SIG-M5 treated with dmso at 0.1 percent for 504 hours (cell line): ENCODE data around the gene HES4.

Source experiments
- DNase-seq: peaks from one replicate; lab custom pipeline; 2025; ENCODE audit not compliant: unreplicated experiment; lab: John Stamatoyannopoulos, UW

The HES4 gene

GRCh38 chr1:969260-969855 is 30.5 kb downstream of the HES4 start:
- DNase-seq = no peak

- no peak for DNase-seq
Measured at GRCh38 chr1:967466-968343, 32.2 kb downstream of the HES4 start.

GRCh38 chr1:966704-967300 is 33.1 kb downstream of the HES4 start:
- peak; percentile 17 for DNase-seq

GRCh38 chr1:966135-966703 is 33.7 kb downstream of the HES4 start, which contains the start of gene PLEKHN1:
Gene PLEKHN1 (plus strand): TSS chr1:966482. CDS start chr1:966532, 50 bp downstream.
- no peak for DNase-seq

GRCh38 chr1:965526-966134 is 34.3 kb downstream of the HES4 start:
- DNase-seq = no peak

- no peak for DNase-seq
Measured at GRCh38 chr1:964691-965525, 35.0 kb downstream of the HES4 start.

- DNase-seq = no peak
Measured at GRCh38 chr1:963746-964525, 36.0 kb downstream of the HES4 start.

GRCh38 chr1:963301-963651 is 36.6 kb downstream of the HES4 start:
- no peak for DNase-seq

- no peak for DNase-seq
Measured at GRCh38 chr1:962381-963300, 37.3 kb downstream of the HES4 start.

- no peak for DNase-seq
Measured at GRCh38 chr1:961132-961669, 38.7 kb downstream of the HES4 start.

- DNase-seq = peak; percentile 41
Measured at GRCh38 chr1:960363-961131, 39.4 kb downstream of the HES4 start, which contains the start of gene KLHL17. Gene KLHL17 (plus strand): TSS chr1:960584. CDS start chr1:960694, 110 bp downstream.

GRCh38 chr1:959731-960362 is 40.0 kb downstream of the HES4 start:
- no peak for DNase-seq

GRCh38 chr1:958823-959730 is 40.8 kb downstream of the HES4 start, which contains the start of gene NOC2L:
Gene NOC2L (minus strand): TSS chr1:959256. CDS start chr1:959240, 16 bp downstream.
- peak; percentile 68 for DNase-seq

- DNase-seq = no peak
Measured at GRCh38 chr1:956636-957035, 43.3 kb downstream of the HES4 start.

- no peak for DNase-seq
Measured at GRCh38 chr1:955474-955873, 44.4 kb downstream of the HES4 start.

- no peak for DNase-seq
Measured at GRCh38 chr1:954927-955326, 45.0 kb downstream of the HES4 start.
